Caco-2 (cell line): ENCODE measurements around the gene DOCK9. TPM values are rescaled to one million over a fixed set of nuclear protein-coding genes. Genes with fewer than 3 reads are reported as not detected.

Experiments used
- BruUV-seq: library from RNA; stranded (reverse); fragments of 400-500 nt; replicated peaks from 2 replicates; lab custom pipeline; 2021; lab: Mats Ljungman, UMichigan
- CTCF ChIA-PET: fragments of 300-600 bp; sonication (Branson Sonifier 250); formaldehyde crosslinking; loops from one replicate; lab custom pipeline; 2022; ENCODE audit warnings: antibody characterized with exemption; lab: Charles Lee
- POLR2A ChIA-PET: fragments of 300-600 bp; sonication (Branson Sonifier 250); formaldehyde crosslinking; loops from one replicate; lab custom pipeline; 2022; ENCODE audit warnings: antibody characterized with exemption; lab: Charles Lee
- DNase-seq, 2 experiments: peaks; one replicate each; pipeline versions ENCODE4 v3.0.0 to v3.0.0-alpha.2; 2020 to 2022
- H3K27me3 ChIP-seq: replicated peaks from 2 replicates; pipeline ENCODE4 v1.6.0; 2011; ENCODE audit warnings: low read length; ENCODE audit not compliant: control insufficient read depth, insufficient read depth
- H3K36me3 ChIP-seq: 2 replicates; pipeline ENCODE4 v1.5.1; 2011; ENCODE audit warnings: low read length; ENCODE audit not compliant: control insufficient read depth, insufficient read depth
- H3K4me1 ChIP-seq: fragments of 250-450 bp; sonication (Bioruptor Pico); 2 replicates; pipeline ENCODE4 v1.5.1; 2020; ENCODE audit warnings: mild to moderate bottlenecking
- H3K4me3 ChIP-seq: 2 replicates; pipeline ENCODE4 v1.5.1; 2011; ENCODE audit warnings: low read depth, mild to moderate bottlenecking, control low read depth, low read length
- H3K9me3 ChIP-seq: fragments of 250-450 bp; sonication (Bioruptor Pico); 2 replicates; pipeline ENCODE4 v1.5.1; 2020; ENCODE audit warnings: mild to moderate bottlenecking, moderate library complexity
- H3K27ac Mint-ChIP-seq: one replicate; pipeline ENCODE4 v1.8.0; 2022; ENCODE audit warnings: mixed read lengths; ENCODE audit not compliant: unreplicated experiment
- H3K27me3 Mint-ChIP-seq: one replicate; pipeline ENCODE4 v1.8.0; 2022; ENCODE audit warnings: mixed read lengths; ENCODE audit not compliant: insufficient read depth, unreplicated experiment
- H3K36me3 Mint-ChIP-seq: one replicate; pipeline ENCODE4 v1.8.0; 2022; ENCODE audit warnings: mild to moderate bottlenecking, mixed read lengths; ENCODE audit not compliant: insufficient read depth, unreplicated experiment
- H3K4me1 Mint-ChIP-seq: one replicate; pipeline ENCODE4 v1.8.0; 2022; ENCODE audit warnings: low read depth, mixed read lengths; ENCODE audit not compliant: unreplicated experiment
- H3K4me3 Mint-ChIP-seq: one replicate; pipeline ENCODE4 v1.8.0; 2022; ENCODE audit warnings: mild to moderate bottlenecking, moderate library complexity, mixed read lengths; ENCODE audit not compliant: unreplicated experiment
- H3K9me3 Mint-ChIP-seq: one replicate; pipeline ENCODE4 v1.8.0; 2022; ENCODE audit warnings: mixed read lengths; ENCODE audit not compliant: unreplicated experiment
- intact Hi-C: fragments of 100-400 bp; cut with micrococcal nuclease; formaldehyde crosslinking; loops from one replicate; pipeline ENCODE4 v1.10.0; 2022; ENCODE audit not compliant: unreplicated experiment
- total RNA-seq: library from RNA; stranded (reverse); gene quantifications from 2 replicates; pipeline ENCODE4 v1.2.3, GENCODE V29; 2022
- TF ChIP-seq, protein P1 (sequence below), 2 experiments: fragments of 200-600 bp in 1 of 2; IDR thresholded peaks; 1 replicate in 1 of 2; 2 replicates in 1 of 2; pipeline versions ENCODE4 v1.5.1 to v1.8.0; 2011 to 2022; ENCODE audit warnings: antibody characterized with exemption in 1 of 2, control low read depth in 1 of 2, inconsistent platforms in 1 of 2, low read depth in 1 of 2, low read length in 1 of 2, mild to moderate bottlenecking in 1 of 2, moderate library complexity in 1 of 2; ENCODE audit not compliant: insufficient read depth in 1 of 2, severe bottlenecking in 1 of 2, unreplicated experiment in 1 of 2

The DOCK9 gene
- total RNA-seq, 1 experiment from 2014 or later = 260 TPM

- no TSS peak for BruUV-seq
- H3K4me3 ChIP-seq = no peak overlapping the region
- TF ChIP-seq, protein P1, sequence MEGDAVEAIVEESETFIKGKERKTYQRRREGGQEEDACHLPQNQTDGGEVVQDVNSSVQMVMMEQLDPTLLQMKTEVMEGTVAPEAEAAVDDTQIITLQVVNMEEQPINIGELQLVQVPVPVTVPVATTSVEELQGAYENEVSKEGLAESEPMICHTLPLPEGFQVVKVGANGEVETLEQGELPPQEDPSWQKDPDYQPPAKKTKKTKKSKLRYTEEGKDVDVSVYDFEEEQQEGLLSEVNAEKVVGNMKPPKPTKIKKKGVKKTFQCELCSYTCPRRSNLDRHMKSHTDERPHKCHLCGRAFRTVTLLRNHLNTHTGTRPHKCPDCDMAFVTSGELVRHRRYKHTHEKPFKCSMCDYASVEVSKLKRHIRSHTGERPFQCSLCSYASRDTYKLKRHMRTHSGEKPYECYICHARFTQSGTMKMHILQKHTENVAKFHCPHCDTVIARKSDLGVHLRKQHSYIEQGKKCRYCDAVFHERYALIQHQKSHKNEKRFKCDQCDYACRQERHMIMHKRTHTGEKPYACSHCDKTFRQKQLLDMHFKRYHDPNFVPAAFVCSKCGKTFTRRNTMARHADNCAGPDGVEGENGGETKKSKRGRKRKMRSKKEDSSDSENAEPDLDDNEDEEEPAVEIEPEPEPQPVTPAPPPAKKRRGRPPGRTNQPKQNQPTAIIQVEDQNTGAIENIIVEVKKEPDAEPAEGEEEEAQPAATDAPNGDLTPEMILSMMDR (IDR thresholded peaks at IDR 0.05; ENCODE audit: insufficient read depth in 1 of 2, low read depth in 1 of 2, low read length in 1 of 2, severe bottlenecking in 1 of 2, unreplicated experiment in 1 of 2) = no peak
- CTCF ChIA-PET = no interaction called here
- H3K27me3 ChIP-seq = no peaks in the 10 kb centered on the region
- H3K4me1 ChIP-seq = 0 out of 2 replicates have a peak, but pooled peaks cover 5% of the 10 kb centered on the region
- Mint-ChIP-seq H3K27ac (no peak overlapping the region), H3K27me3 (no peaks in the 10 kb centered on the region), H3K4me1 (no peaks in the 10 kb centered on the region), H3K4me3 (no peak overlapping the region), H3K36me3 (peaks cover 82% of the 10 kb centered on the region), H3K9me3 (no peaks in the 10 kb centered on the region)
- H3K9me3 ChIP-seq = no peaks in the 10 kb centered on the region
- POLR2A ChIA-PET = no interaction called here
- intact Hi-C loops = no loop called here
- no peaks in the 10 kb centered on the region for H3K36me3 ChIP-seq
- no peak for DNase-seq
These were observed 72.7 kb downstream of the DOCK9 start for GRCh38 chr13:98905199-98905598.

DNA sequence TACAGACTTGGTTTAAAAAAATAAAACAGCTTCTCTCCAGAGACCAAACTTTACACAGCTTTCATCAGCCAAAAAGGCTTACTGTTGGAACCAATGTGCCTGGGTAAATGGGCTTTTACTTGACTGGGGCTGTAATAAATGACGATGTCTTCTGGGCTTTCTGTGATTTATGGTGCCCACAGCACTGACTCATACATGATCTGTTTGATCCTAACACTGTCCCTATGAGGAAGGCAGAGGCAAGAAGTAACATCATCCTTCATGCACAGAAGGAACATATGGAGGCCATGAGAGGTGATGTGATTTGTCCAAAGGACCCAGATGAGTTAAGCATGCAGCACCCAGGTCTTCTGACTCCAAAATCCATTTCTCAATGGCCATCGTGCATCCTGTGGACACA is 77.4 kb downstream of the DOCK9 start:
- intact Hi-C loops = no loop called here
- Histone ChIP-seq H3K9me3 (no peaks in the 10 kb centered on the region), H3K4me1 (peaks cover 33% of the 10 kb centered on the region), H3K4me3 (no peak overlapping the region), H3K36me3 (no peaks in the 10 kb centered on the region), H3K27me3 (no peaks in the 10 kb centered on the region)
- Mint-ChIP-seq H3K27me3 (no peaks in the 10 kb centered on the region), H3K4me1 (peaks cover 20% of the 10 kb centered on the region), H3K36me3 (peaks cover 78% of the 10 kb centered on the region), H3K4me3 (no peak overlapping the region), H3K27ac (no peak overlapping the region), H3K9me3 (no peaks in the 10 kb centered on the region)
- BruUV-seq = no TSS peak
- TF ChIP-seq, protein P1 (IDR thresholded peaks at IDR 0.05; ENCODE audit: insufficient read depth in 1 of 2, low read depth in 1 of 2, low read length in 1 of 2, severe bottlenecking in 1 of 2, unreplicated experiment in 1 of 2) = no peak
- no peak for DNase-seq
- CTCF ChIA-PET = no interaction called here
- POLR2A ChIA-PET = no interaction called here

GRCh38 chr13:98897706-98898105 is 80.2 kb downstream of the DOCK9 start:
- peak overlapping the region; percentile 63 for H3K27ac Mint-ChIP-seq
- Histone ChIP-seq H3K36me3 (no peaks in the 10 kb centered on the region), H3K4me1 (peaks cover 37% of the 10 kb centered on the region), H3K4me3 (no peak overlapping the region), H3K9me3 (no peaks in the 10 kb centered on the region), H3K27me3 (no peaks in the 10 kb centered on the region)
- H3K9me3 Mint-ChIP-seq = no peaks in the 10 kb centered on the region
- no peak overlapping the region for H3K4me3 Mint-ChIP-seq
- H3K27me3 Mint-ChIP-seq = no peaks in the 10 kb centered on the region
- TF ChIP-seq, protein P1 (IDR thresholded peaks at IDR 0.05; ENCODE audit: insufficient read depth in 1 of 2, low read depth in 1 of 2, low read length in 1 of 2, severe bottlenecking in 1 of 2, unreplicated experiment in 1 of 2) = no peak
- POLR2A ChIA-PET = no interaction called here
- no peak for DNase-seq
- CTCF ChIA-PET = interaction anchor here (2.0 kb wide), 1 partner anchor 136 kb away, joined by 11 read pairs; no protein-coding TSS in a partner anchor
- no TSS peak for BruUV-seq
- peaks cover 26% of the 10 kb centered on the region for H3K4me1 Mint-ChIP-seq
- intact Hi-C loops = loop anchor here (2.0 kb wide), 2 partner anchors 137 to 187 kb away; no protein-coding TSS in a partner anchor
- peaks cover 70% of the 10 kb centered on the region for H3K36me3 Mint-ChIP-seq
